ENCODE measurements around the gene PDCD1.

- no peak for TF ChIP-seq CTCF (IDR thresholded peaks at IDR 0.05; ENCODE audit: low read depth, low read length)
- TF ChIP-seq EZH2phosphoT487 (IDR thresholded peaks at IDR 0.05; ENCODE audit: low read depth), result no peak
Observed at GRCh38 chr2:241860184-241861078, 1.7 kb upstream of the PDCD1 start.
